ENCODE results near the gene ANAPC15.

ANAPC15 gene

DNA sequence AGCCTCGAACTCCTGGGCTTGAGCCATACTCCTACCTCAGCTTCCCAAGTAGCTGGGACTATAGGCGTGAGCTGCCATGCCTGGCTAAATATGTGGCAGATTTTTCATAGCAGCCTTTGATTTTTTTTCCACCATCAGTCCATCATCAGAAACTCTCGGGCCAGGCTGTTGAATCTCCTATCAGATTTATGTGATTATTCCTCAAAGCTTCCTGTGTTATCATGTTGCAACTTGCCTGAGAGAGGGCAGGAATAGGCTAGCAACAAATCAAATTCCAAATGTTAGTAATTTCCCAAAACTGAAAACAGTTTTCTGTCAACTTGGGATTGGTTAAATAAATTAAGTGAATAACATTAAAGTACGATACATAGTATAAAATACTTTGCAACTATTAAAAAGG is 28.4 kb downstream of the ANAPC15 start:
- no peak for DNase-seq

- DNase-seq, result no peak
These were observed 29.1 kb downstream of the ANAPC15 start for GRCh38 chr11:72083414-72083813.

DNA sequence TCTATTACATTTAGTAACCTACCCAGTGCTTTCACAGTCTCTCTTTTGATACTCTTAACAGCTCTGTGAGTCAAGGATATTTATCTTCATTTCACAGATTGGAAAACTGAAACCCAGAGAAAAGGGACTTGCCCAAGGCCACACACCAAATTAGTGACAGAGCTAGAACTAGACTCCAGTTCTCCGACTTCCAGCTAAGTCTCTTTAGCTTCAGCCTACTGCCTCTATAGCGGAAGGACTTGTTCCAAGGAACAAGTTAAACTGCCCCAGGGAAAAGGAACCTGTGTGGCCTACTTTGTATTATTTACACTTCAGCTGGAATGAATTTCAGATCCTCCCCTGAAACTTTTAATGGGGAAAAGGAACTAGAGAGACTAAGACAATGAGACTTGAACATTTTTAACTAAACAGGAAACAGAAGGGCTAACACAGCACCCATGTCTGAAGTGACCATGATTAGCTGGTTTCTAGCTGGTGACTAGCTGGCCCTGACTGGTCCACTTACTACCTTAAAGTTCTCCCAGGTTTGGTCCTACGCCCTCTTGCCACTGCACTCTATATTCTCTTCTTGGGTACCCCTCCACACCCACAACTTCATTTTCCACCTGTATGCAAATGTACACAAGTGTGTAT is 30.6 kb downstream of the ANAPC15 start:
- DNase-seq, result no peak

GRCh38 chr11:72081184-72081644 is 31.3 kb downstream of the ANAPC15 start:
- no peak for DNase-seq

GRCh38 chr11:72080326-72081183 is 31.9 kb downstream of the ANAPC15 start, which contains the start of the genes LRRC51 and NUMA1:
Gene LRRC51 (plus strand): TSS chr11:72080850. CDS start chr11:72089084, 8,234 bp downstream.
Gene NUMA1 (minus strand): TSS chr11:72080542. CDS start chr11:72035943, 44,599 bp downstream.
- peak; percentile 100 for DNase-seq

DNA sequence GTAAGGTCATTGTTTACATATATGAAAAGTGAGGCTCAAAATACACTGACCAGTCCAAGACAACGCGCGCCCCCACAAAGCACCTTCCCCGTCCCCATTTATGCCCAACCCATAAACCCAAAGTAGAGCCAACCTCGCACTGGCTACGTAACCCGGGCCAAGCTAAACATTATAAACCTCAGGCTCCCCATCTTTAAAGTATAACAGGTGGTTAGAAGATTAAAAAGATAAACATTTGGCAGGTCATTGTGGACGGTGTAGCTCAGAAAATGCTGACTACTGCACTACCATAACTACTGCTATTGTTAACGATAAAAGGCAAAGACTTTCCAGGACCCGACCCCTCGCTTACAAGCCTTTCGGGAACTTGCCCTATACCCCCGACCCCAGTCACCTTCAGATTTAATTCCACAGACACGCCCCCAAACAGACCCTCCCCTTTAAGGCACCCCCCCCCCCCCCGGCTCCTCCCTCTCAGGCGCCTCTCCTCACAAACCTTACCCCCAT is 32.6 kb downstream of the ANAPC15 start:
- DNase-seq, result no peak

DNA sequence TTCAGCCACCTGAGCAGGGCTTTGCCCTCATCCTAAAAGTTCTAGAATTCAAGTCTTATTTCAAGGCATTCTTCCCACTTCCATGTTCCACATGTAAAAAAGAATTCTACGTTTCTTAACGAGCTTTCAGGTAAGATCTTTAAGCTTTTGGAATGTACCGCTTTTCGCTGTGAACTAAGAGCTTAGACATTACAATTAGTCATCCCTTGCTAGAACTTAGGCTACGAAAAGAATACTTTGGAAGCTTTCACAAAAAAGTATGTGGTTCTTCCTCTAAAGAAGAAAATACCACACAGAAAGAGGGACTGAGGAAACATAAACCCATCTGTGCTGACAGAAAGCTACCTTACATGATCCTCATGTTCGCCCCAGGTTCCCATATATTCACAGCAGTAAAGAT is 34.0 kb downstream of the ANAPC15 start:
- no peak for DNase-seq

GRCh38 chr11:72075756-72076155 is 36.7 kb downstream of the ANAPC15 start:
- DNase-seq, result no peak

- peak; percentile 9 for DNase-seq
These were observed 37.4 kb downstream of the ANAPC15 start for GRCh38 chr11:72075109-72075508.

DNA sequence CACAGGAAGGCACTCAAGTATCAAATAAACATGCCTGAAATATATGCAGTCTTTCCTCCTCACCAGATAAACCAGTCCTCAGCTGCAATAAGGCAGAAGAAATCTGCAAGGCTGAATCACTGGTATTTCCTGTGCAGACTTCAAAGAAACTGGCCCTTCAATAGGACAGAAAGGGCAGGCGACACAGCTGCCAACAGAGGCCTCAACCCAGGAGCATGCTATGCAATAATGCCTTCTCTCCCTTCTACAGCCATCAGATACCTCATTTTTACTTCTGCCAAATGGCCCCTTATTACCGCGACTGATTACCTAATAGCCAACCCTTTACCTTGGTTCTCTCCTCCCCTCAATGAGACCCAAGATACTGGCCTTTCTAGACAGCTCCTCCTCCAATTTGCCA is 40.1 kb downstream of the ANAPC15 start:
- DNase-seq, result no peak

DNA sequence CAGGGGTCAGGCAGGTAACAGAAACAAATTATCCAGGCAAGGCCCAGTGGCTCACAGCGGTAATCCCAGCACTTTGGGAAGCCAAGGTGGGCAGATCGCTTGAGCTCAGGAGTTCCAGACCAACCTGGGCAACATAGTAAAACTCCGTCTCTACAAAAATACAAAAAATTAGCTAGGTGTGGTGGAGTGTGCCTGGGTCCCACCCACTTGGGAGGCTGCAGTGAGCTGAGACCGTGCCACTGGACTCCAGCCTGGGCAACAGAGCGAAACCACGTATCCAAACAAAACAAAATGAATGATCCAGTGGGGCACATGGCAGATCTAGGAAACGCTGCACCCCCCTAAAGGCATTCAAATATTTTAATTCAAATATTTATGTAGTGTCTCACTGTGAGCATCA is 42.0 kb downstream of the ANAPC15 start:
- DNase-seq, result no peak

- peak; percentile 26 for DNase-seq
These were observed 42.7 kb downstream of the ANAPC15 start for GRCh38 chr11:72069787-72070251.

GRCh38 chr11:72069200-72069599 is 43.3 kb downstream of the ANAPC15 start:
- DNase-seq, result no peak

DNA sequence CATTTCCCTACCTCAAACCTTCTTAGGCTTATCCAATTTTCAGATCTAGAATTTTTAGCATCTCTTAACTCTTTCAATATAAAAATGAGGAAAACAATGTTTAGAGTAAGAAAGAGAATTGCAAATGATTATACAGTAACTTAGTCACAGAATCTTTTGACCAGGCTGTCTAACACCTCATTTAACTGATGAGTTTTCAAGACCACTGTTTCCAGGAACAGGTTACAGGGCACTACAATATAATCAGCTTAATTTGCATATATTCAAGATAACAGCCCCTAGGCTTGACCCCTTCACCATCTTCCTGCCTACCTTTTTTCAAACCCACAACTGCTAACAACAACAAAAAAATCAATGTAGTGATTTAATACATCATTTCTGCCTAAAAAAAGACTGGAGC is 44.8 kb downstream of the ANAPC15 start:
- DNase-seq, result no peak

GRCh38 chr11:72067266-72067665 is 45.2 kb downstream of the ANAPC15 start:
- no peak for DNase-seq

- no peak for DNase-seq
These were observed 45.6 kb downstream of the ANAPC15 start for GRCh38 chr11:72066855-72067254.

DNA sequence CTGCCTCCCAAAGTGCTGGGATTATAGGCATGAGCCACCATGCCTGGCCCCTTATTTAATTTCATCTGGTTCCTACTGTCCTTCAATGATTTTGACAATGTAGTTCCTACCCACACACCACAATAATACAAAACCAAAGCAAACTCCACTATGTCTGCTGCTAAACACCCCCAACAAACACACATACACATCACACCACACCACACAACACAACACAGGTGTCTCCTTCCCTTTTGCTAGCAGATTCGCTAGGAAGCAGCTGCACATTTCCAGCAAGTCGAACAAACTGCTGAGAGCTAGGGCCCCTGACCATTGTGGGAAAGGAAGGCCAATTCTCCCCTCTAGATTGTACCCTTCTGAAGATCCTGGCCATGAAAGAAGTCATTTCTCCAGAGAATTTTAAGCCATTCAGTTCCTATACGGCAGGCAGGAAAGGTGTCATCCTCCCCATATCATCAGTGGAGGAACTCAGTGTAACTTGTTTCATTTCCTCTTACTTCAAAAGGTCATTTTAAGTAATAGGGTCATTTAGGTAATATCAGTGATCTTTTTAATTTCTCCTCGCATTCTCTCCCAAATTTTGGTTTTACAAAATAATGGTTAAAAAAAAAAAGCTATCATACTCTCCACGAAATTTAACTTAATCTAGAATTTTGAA is 50.6 kb downstream of the ANAPC15 start:
- no peak for DNase-seq
